Measurements from ENCODE around the gene POU3F1.

DNA sequence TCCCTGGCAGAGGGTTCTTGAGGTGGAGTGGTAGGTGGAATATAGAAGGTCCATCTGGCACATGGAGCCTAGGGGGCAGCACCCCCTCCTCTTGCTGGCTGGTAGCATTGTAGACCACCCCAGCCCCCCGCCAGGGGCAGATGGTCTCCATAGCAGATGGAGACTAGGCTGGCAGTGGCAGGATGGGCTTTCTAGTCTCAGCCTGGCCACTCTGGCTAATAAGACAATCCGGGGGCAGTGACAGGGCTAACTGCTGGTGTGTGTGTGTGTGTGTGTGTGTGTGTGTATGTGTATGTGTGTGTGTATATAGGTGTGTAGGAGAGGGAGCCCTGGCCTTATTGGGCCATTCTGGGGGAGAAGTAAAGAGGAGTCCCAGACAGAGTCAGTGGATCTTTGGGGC, 17.9 kb downstream of the POU3F1 start:
- TF ChIP-seq, protein P1, sequence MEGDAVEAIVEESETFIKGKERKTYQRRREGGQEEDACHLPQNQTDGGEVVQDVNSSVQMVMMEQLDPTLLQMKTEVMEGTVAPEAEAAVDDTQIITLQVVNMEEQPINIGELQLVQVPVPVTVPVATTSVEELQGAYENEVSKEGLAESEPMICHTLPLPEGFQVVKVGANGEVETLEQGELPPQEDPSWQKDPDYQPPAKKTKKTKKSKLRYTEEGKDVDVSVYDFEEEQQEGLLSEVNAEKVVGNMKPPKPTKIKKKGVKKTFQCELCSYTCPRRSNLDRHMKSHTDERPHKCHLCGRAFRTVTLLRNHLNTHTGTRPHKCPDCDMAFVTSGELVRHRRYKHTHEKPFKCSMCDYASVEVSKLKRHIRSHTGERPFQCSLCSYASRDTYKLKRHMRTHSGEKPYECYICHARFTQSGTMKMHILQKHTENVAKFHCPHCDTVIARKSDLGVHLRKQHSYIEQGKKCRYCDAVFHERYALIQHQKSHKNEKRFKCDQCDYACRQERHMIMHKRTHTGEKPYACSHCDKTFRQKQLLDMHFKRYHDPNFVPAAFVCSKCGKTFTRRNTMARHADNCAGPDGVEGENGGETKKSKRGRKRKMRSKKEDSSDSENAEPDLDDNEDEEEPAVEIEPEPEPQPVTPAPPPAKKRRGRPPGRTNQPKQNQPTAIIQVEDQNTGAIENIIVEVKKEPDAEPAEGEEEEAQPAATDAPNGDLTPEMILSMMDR (IDR thresholded peaks at IDR 0.05 in 2 of 3, conservative IDR thresholded peaks at IDR 0.05 in 1 of 3; ENCODE audit: control insufficient read depth in 2 of 3, extremely low read depth in 1 of 3, insufficient read depth in 1 of 3, low read depth in 3 of 3, low read length in 3 of 3): no peak
- TF ChIP-seq SIN3A (IDR thresholded peaks at IDR 0.05; ENCODE audit: low read depth, low read length) (no peak), GABPA (IDR thresholded peaks at IDR 0.05; ENCODE audit: low read depth) (no peak), POLR2AphosphoS5 (IDR thresholded peaks at IDR 0.05; ENCODE audit: low read length) (no peak), EP300 (IDR thresholded peaks at IDR 0.05; ENCODE audit: borderline replicate concordance in 1 of 2, control insufficient read depth in 1 of 2, low read depth in 2 of 2, low read length in 2 of 2) (no peak), NFIC (IDR thresholded peaks at IDR 0.05; ENCODE audit: low read depth, low read length) (no peak), MXI1 (IDR thresholded peaks at IDR 0.05; ENCODE audit: low read depth, low read length) (no peak), YBX1 (IDR thresholded peaks at IDR 0.05) (no peak)
- TF ChIP-seq, protein P2, sequence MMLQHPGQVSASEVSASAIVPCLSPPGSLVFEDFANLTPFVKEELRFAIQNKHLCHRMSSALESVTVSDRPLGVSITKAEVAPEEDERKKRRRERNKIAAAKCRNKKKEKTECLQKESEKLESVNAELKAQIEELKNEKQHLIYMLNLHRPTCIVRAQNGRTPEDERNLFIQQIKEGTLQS (IDR thresholded peaks at IDR 0.05; ENCODE audit: borderline replicate concordance, extremely low read depth, low read depth, low read length): no peak
- TF ChIP-seq, protein P3, sequence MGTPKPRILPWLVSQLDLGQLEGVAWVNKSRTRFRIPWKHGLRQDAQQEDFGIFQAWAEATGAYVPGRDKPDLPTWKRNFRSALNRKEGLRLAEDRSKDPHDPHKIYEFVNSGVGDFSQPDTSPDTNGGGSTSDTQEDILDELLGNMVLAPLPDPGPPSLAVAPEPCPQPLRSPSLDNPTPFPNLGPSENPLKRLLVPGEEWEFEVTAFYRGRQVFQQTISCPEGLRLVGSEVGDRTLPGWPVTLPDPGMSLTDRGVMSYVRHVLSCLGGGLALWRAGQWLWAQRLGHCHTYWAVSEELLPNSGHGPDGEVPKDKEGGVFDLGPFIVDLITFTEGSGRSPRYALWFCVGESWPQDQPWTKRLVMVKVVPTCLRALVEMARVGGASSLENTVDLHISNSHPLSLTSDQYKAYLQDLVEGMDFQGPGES (IDR thresholded peaks at IDR 0.05): no peak
- TF ChIP-seq, protein P4, sequence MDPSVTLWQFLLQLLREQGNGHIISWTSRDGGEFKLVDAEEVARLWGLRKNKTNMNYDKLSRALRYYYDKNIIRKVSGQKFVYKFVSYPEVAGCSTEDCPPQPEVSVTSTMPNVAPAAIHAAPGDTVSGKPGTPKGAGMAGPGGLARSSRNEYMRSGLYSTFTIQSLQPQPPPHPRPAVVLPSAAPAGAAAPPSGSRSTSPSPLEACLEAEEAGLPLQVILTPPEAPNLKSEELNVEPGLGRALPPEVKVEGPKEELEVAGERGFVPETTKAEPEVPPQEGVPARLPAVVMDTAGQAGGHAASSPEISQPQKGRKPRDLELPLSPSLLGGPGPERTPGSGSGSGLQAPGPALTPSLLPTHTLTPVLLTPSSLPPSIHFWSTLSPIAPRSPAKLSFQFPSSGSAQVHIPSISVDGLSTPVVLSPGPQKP (IDR thresholded peaks at IDR 0.05; ENCODE audit: low read depth, low read length): no peak

All from GM12878 (cell line).